C4-2B (cell line): Measurements from ENCODE around the gene DAP.

ENCODE experiments used
- CTCF ChIP-seq: fragments of 450-650 bp; conservative IDR thresholded peaks from 2 replicates; pipeline ENCODE4 v1.5.1; 2017; ENCODE audit warnings: mild to moderate bottlenecking
- ZFX ChIP-seq: fragments of 450-650 bp; IDR thresholded peaks from 2 replicates; pipeline ENCODE4 v1.6.1; 2017

GRCh38 chr5:10727861-10728260 is 33.2 kb downstream of the DAP start:
- TF ChIP-seq CTCF (no peak), ZFX (no peak)
